Activated CD4-positive, CD25-positive, alpha-beta regulatory T cell (primary cell): Measurements from ENCODE around the gene ASIC2.

Experiments used
- DNase-seq, 4 experiments: peaks; one replicate each; lab custom pipeline; 2025; lab: John Stamatoyannopoulos, UW

ASIC2 gene

GRCh38 chr17:33292981-33293867 is at the start of gene ASIC2:
TSS of gene ASIC2 (minus strand) at chr17:33293295.
- DNase-seq = no peak

GRCh38 chr17:33342025-33342424 is 48.9 kb upstream of the ASIC2 start:
- DNase-seq = no peak

GRCh38 chr17:33338242-33338641 is 45.1 kb upstream of the ASIC2 start:
- DNase-seq = no peak

GRCh38 chr17:33335491-33336173 is 42.5 kb upstream of the ASIC2 start:
- DNase-seq = no peak

GRCh38 chr17:33334703-33335102 is 41.6 kb upstream of the ASIC2 start:
- DNase-seq = no peak

- no peak for DNase-seq
These were observed 37.8 kb upstream of the ASIC2 start for GRCh38 chr17:33330877-33331276.

- no peak for DNase-seq
These were observed 35.0 kb upstream of the ASIC2 start for GRCh38 chr17:33328129-33328528.

GRCh38 chr17:33324736-33325135 is 31.6 kb upstream of the ASIC2 start:
- no peak for DNase-seq

- DNase-seq = no peak
These were observed 29.0 kb upstream of the ASIC2 start for GRCh38 chr17:33322063-33322462.

- DNase-seq = no peak
These were observed 25.1 kb upstream of the ASIC2 start for GRCh38 chr17:33318241-33318640.

- no peak for DNase-seq
These were observed 23.7 kb upstream of the ASIC2 start for GRCh38 chr17:33316746-33317145.

GRCh38 chr17:33310296-33310695 is 17.2 kb upstream of the ASIC2 start:
- DNase-seq = no peak

GRCh38 chr17:33303254-33303653 is 10.2 kb upstream of the ASIC2 start:
- DNase-seq = no peak

GRCh38 chr17:33302394-33302793 is 9.3 kb upstream of the ASIC2 start:
- DNase-seq = no peak

GRCh38 chr17:33300241-33300640 is 7.1 kb upstream of the ASIC2 start:
- DNase-seq = no peak

- DNase-seq = no peak
These were observed 6.0 kb upstream of the ASIC2 start for GRCh38 chr17:33299115-33299514.

- DNase-seq = no peak
These were observed 4.5 kb upstream of the ASIC2 start for GRCh38 chr17:33297643-33298042.

GRCh38 chr17:33294994-33295393 is 1.9 kb upstream of the ASIC2 start:
- no peak for DNase-seq

GRCh38 chr17:33292201-33292980 is 704 bp downstream of the ASIC2 start:
- DNase-seq = no peak

- no peak for DNase-seq
These were observed 1.6 kb downstream of the ASIC2 start for GRCh38 chr17:33291248-33292200.

GRCh38 chr17:33290253-33290652 is 2.8 kb downstream of the ASIC2 start:
- no peak for DNase-seq
